ENCODE results near the gene AKAP6. TPM values are rescaled to one million over a fixed set of nuclear protein-coding genes. Genes with fewer than 3 reads are reported as not detected.
"Not testable (repeated sequence)": the region's sequence is repeated elsewhere in the genome, so short reads cannot be mapped to it uniquely, and the experiment has no call there.

Gene AKAP6
- total and polyA plus RNA-seq, 2 experiments from 2014 or later: 9.2 to 21.8 TPM

DNA sequence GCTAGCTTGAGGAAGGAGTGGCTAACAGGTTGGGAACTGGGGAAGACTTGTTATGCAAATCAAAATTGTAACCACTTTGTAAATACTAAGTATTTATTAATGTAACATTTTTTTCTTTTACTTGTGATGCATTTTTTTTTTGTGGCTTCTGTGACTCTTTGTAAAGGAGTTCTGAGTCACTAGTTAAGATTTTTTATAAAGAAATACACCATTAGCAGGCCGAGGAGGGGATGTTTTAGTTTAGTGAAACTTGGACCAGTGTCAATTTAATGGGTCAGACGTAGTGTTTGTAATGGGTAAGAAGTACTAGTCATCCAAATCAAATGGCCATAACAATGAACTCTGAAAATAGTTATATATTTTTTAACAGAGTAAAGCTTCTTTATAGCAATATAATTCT is 43.1 kb downstream of the AKAP6 start:
- Histone ChIP-seq H3K4me1 (ENCODE audit: low read depth) (peaks cover 5% of the 10 kb centered on the region), H3K4me3 (no peak overlapping the region), H3K9me3 (ENCODE audit: low read depth) (no peaks in the 10 kb centered on the region), H3K27ac (no peak overlapping the region), H3K36me3 (no peaks in the 10 kb centered on the region), H3K27me3 (no peaks in the 10 kb centered on the region)
- DNase-seq (ENCODE audit: low read depth in 1 of 2, low spot score in 1 of 2): peak in 1 of 2 donors; percentile 71
- TF ChIP-seq, protein P1, sequence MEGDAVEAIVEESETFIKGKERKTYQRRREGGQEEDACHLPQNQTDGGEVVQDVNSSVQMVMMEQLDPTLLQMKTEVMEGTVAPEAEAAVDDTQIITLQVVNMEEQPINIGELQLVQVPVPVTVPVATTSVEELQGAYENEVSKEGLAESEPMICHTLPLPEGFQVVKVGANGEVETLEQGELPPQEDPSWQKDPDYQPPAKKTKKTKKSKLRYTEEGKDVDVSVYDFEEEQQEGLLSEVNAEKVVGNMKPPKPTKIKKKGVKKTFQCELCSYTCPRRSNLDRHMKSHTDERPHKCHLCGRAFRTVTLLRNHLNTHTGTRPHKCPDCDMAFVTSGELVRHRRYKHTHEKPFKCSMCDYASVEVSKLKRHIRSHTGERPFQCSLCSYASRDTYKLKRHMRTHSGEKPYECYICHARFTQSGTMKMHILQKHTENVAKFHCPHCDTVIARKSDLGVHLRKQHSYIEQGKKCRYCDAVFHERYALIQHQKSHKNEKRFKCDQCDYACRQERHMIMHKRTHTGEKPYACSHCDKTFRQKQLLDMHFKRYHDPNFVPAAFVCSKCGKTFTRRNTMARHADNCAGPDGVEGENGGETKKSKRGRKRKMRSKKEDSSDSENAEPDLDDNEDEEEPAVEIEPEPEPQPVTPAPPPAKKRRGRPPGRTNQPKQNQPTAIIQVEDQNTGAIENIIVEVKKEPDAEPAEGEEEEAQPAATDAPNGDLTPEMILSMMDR (IDR thresholded peaks at IDR 0.05; ENCODE audit: low read depth, low read length): no peak

DNA sequence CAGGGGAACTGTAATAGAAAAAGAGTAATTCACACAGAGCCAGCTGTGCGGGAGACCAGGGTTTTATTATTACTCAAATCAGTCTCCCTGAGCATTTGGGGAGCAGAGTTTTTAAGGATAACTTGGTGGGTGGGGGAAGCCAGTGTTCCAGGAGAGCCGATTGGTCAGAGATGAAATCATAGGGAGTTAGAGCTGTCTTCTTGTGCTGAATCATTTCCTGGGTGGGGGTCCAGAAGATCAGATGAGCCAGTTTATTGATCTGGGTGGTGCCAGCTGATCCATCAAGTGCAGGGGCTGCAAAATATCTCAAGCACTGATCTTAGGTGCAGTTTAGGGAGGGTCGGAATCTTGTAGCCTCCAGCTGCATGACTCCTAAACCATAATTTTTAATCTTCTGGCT is 44.1 kb downstream of the AKAP6 start:
- not testable (repeated sequence) for H3K9me3 ChIP-seq (ENCODE audit: low read depth); H3K36me3 ChIP-seq; H3K27ac ChIP-seq; H3K27me3 ChIP-seq; H3K4me3 ChIP-seq; DNase-seq (ENCODE audit: low read depth in 1 of 2, low spot score in 1 of 2); H3K4me1 ChIP-seq (ENCODE audit: low read depth)

DNA sequence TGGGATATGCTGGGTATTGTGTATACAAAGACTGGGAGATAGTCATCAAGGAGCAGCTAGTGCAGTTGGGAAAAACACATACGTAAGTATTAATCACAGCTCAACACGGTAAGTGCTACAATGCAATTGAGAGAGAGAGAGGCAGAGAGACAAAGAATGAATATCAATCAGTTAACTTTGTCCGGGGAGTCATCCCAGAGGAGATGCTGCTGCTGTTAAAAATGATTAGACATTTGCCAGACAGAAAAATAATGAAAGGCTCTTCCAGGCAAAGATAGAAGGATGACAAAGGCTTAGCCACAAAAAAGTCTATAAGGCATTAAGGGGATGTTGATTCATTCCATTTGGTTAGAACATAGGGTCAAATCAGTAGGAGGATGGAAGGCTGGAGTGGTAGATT is 45.1 kb downstream of the AKAP6 start:
- Histone ChIP-seq H3K27ac (no peak overlapping the region), H3K36me3 (no peaks in the 10 kb centered on the region), H3K27me3 (no peaks in the 10 kb centered on the region), H3K9me3 (ENCODE audit: low read depth) (no peaks in the 10 kb centered on the region), H3K4me3 (no peak overlapping the region), H3K4me1 (ENCODE audit: low read depth) (no peaks in the 10 kb centered on the region)
- DNase-seq (ENCODE audit: low read depth in 1 of 2, low spot score in 1 of 2): peak in 1 of 2 donors; percentile 13
- TF ChIP-seq, protein P1 (IDR thresholded peaks at IDR 0.05; ENCODE audit: low read depth, low read length): no peak

DNA sequence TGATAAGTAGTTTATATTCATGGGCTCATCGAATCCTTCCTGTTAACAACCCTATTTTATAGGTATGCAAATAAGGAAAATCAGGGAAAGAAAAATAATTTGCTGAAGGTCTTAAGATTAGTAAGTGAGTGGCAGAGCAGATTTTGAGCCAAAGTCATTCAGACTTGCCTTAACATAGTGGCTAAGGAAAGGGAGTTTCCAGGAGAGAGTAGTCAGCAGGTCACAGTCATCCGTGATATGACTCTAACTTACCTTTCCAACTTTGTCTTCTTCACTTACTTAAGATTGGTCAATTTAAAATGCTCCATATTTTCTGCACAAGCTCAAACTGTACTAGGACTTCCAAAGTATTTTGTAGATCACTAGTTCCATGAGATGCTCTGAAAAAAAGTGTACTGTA is 46.6 kb downstream of the AKAP6 start:
- no peaks in the 10 kb centered on the region for H3K27me3 ChIP-seq
- no peak overlapping the region for H3K4me3 ChIP-seq
- H3K27ac ChIP-seq: no peak overlapping the region
- TF ChIP-seq, protein P1 (IDR thresholded peaks at IDR 0.05; ENCODE audit: low read depth, low read length): no peak
- DNase-seq (ENCODE audit: low read depth in 1 of 2, low spot score in 1 of 2): no peak
- H3K36me3 ChIP-seq: no peaks in the 10 kb centered on the region
- H3K4me1 ChIP-seq (ENCODE audit: low read depth): no peaks in the 10 kb centered on the region
- no peaks in the 10 kb centered on the region for H3K9me3 ChIP-seq (ENCODE audit: low read depth)

DNA sequence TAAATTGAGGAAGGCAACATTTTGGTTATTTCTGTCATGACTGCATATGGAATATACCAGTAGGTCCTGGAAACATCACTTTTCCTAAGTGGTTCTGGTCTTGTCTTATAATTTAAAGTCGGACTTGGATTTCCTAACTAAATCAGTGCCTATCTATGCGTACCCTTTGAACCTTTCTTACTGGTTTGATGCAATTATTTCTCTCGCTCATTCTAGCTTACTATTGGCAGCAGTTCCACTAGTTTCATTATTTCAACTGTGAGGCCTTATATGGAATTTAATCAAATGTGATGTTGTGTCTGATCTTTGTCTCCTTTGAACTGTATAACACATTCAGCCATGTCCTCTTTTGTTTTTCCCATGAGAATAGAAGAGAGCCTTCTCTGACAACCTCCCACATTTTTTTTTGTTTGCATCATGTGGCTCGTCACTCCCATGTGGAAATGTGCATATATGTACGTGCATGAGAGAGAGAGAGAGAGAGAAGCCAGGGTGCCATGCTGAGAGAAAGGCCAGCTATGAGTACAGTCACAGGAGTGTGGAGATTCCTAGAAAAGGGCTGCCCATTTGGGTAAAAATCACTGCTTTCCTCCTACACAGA is 48.0 kb downstream of the AKAP6 start:
- no peaks in the 10 kb centered on the region for H3K9me3 ChIP-seq (ENCODE audit: low read depth)
- DNase-seq (ENCODE audit: low read depth in 1 of 2, low spot score in 1 of 2): no peak
- no peaks in the 10 kb centered on the region for H3K36me3 ChIP-seq
- TF ChIP-seq, protein P1 (IDR thresholded peaks at IDR 0.05; ENCODE audit: low read depth, low read length): no peak
- H3K4me1 ChIP-seq (ENCODE audit: low read depth): no peaks in the 10 kb centered on the region
- no peak overlapping the region for H3K4me3 ChIP-seq
- H3K27ac ChIP-seq: no peak overlapping the region
- H3K27me3 ChIP-seq: no peaks in the 10 kb centered on the region

DNA sequence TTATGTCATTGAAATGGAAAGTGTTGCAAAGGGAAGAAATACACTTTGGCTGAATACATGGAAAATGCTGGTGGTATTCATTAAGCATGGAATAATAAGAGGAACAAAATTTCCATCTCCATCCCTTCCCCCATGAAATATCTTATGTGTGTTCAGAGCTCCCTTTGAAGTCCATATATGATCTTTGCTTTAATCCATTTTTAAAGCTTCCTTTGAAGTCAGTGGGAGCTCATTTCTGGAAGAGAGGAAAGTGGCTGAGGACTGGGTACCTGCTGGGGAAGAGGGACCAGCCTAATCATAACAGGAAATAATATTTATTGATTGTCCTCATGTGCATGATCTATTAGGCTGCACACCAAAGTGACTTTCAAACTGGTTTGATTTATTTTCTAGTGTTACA is 49.2 kb downstream of the AKAP6 start:
- H3K36me3 ChIP-seq: no peaks in the 10 kb centered on the region
- H3K27ac ChIP-seq: no peak overlapping the region
- no peaks in the 10 kb centered on the region for H3K4me1 ChIP-seq (ENCODE audit: low read depth)
- DNase-seq (ENCODE audit: low read depth in 1 of 2, low spot score in 1 of 2): no peak
- H3K27me3 ChIP-seq: no peaks in the 10 kb centered on the region
- TF ChIP-seq, protein P1 (IDR thresholded peaks at IDR 0.05; ENCODE audit: low read depth, low read length): no peak
- no peaks in the 10 kb centered on the region for H3K9me3 ChIP-seq (ENCODE audit: low read depth)
- no peak overlapping the region for H3K4me3 ChIP-seq
